ENCODE results near the gene KBTBD12. TPM values are rescaled to one million over a fixed set of nuclear protein-coding genes. Genes with fewer than 3 reads are reported as not detected.
"Not testable (repeated sequence)": the region's sequence is repeated elsewhere in the genome, so short reads cannot be mapped to it uniquely, and the experiment has no call there.

KBTBD12 gene
- total and polyA plus RNA-seq, 5 donors from 2014 or later: not detected

- H3K36me3 Mint-ChIP-seq; H3K27me3 Mint-ChIP-seq; H3K27me3 ChIP-seq (ENCODE audit: control insufficient read depth, insufficient read depth, low read length); H3K27ac Mint-ChIP-seq; H3K4me3 ChIP-seq (ENCODE audit: low read depth, low read length); H3K36me3 ChIP-seq (ENCODE audit: control insufficient read depth, insufficient read depth, low read length); H3K27ac ChIP-seq (ENCODE audit: insufficient read depth, low read length, poor library complexity, severe bottlenecking); H3K4me1 Mint-ChIP-seq; H3K4me1 ChIP-seq (ENCODE audit: control insufficient read depth, insufficient read depth, low read length, poor library complexity, severe bottlenecking); H3K4me3 Mint-ChIP-seq; ATAC-seq (ENCODE audit: low read depth in 2 of 2): not testable (repeated sequence)
- H3K9me3 ChIP-seq (ENCODE audit: control insufficient read depth in 2 of 2, low read length in 2 of 2): peaks cover 3 to 12% of the 10 kb centered on the region in 2 experiments
- H3K9me3 Mint-ChIP-seq: peaks cover 0 to 26% (median 4%) of the 10 kb centered on the region in 7 donors
- DNase-seq: peak in 1 of 3 donors; percentile 20
Observed at GRCh38 chr3:127890651-127891290, 24.3 kb upstream of the KBTBD12 start.

- H3K9me3 Mint-ChIP-seq: peaks cover 0 to 23% (median 4%) of the 10 kb centered on the region in 7 donors
- no peaks in the 10 kb centered on the region for H3K27me3 ChIP-seq (ENCODE audit: control insufficient read depth, insufficient read depth, low read length)
- H3K27ac ChIP-seq (ENCODE audit: insufficient read depth, low read length, poor library complexity, severe bottlenecking): no peak overlapping the region
- H3K9me3 ChIP-seq (ENCODE audit: control insufficient read depth in 2 of 2, low read length in 2 of 2): peaks cover 3 to 12% of the 10 kb centered on the region in 2 experiments
- no peak for DNase-seq
- no peaks in the 10 kb centered on the region for H3K4me1 Mint-ChIP-seq
- peaks cover 10% of the 10 kb centered on the region for H3K27me3 Mint-ChIP-seq
- H3K27ac Mint-ChIP-seq: no peak overlapping the region
- no peak for ATAC-seq (ENCODE audit: low read depth in 2 of 2)
- H3K4me3 ChIP-seq (ENCODE audit: low read depth, low read length): no peak overlapping the region
- no peaks in the 10 kb centered on the region for H3K36me3 Mint-ChIP-seq
- H3K36me3 ChIP-seq (ENCODE audit: control insufficient read depth, insufficient read depth, low read length): no peaks in the 10 kb centered on the region
- H3K4me1 ChIP-seq (ENCODE audit: control insufficient read depth, insufficient read depth, low read length, poor library complexity, severe bottlenecking): no peaks in the 10 kb centered on the region
- no peak overlapping the region for H3K4me3 Mint-ChIP-seq
Observed at GRCh38 chr3:127894481-127894880, 20.6 kb upstream of the KBTBD12 start.

- no peaks in the 10 kb centered on the region for H3K36me3 ChIP-seq (ENCODE audit: control insufficient read depth, insufficient read depth, low read length)
- no peak overlapping the region for H3K27ac ChIP-seq (ENCODE audit: insufficient read depth, low read length, poor library complexity, severe bottlenecking)
- Mint-ChIP-seq H3K9me3 (peaks cover 0 to 5% (median 0%) of the 10 kb centered on the region in 7 donors), H3K27me3 (peaks cover 14% of the 10 kb centered on the region), H3K36me3 (no peaks in the 10 kb centered on the region), H3K4me1 (no peaks in the 10 kb centered on the region), H3K4me3 (no peak overlapping the region), H3K27ac (no peak overlapping the region)
- H3K27me3 ChIP-seq (ENCODE audit: control insufficient read depth, insufficient read depth, low read length): peaks cover 3% of the 10 kb centered on the region
- no peaks in the 10 kb centered on the region for H3K4me1 ChIP-seq (ENCODE audit: control insufficient read depth, insufficient read depth, low read length, poor library complexity, severe bottlenecking)
- DNase-seq: no peak
- no peak overlapping the region for H3K4me3 ChIP-seq (ENCODE audit: low read depth, low read length)
- H3K9me3 ChIP-seq (ENCODE audit: control insufficient read depth in 2 of 2, low read length in 2 of 2): no peaks in the 10 kb centered on the region
- no peak for ATAC-seq (ENCODE audit: low read depth in 2 of 2)
Observed at GRCh38 chr3:127899200-127899599, 15.8 kb upstream of the KBTBD12 start.

GRCh38 chr3:127899766-127900165 is 15.3 kb upstream of the KBTBD12 start:
- no peak for ATAC-seq (ENCODE audit: low read depth in 2 of 2)
- peaks cover 15% of the 10 kb centered on the region for H3K27me3 Mint-ChIP-seq
- no peaks in the 10 kb centered on the region for H3K4me1 Mint-ChIP-seq

GRCh38 chr3:127900536-127900935 is 14.5 kb upstream of the KBTBD12 start:
- no peak overlapping the region for H3K4me3 ChIP-seq (ENCODE audit: low read depth, low read length)
- Mint-ChIP-seq H3K36me3 (no peaks in the 10 kb centered on the region), H3K9me3 (peaks cover 0 to 7% (median 0%) of the 10 kb centered on the region in 7 donors), H3K27me3 (peaks cover 22% of the 10 kb centered on the region), H3K4me3 (no peak overlapping the region), H3K4me1 (no peaks in the 10 kb centered on the region), H3K27ac (no peak overlapping the region)
- H3K27me3 ChIP-seq (ENCODE audit: control insufficient read depth, insufficient read depth, low read length): peaks cover 3% of the 10 kb centered on the region
- DNase-seq (no peak), ATAC-seq (ENCODE audit: low read depth in 2 of 2) (no peak)
- H3K9me3 ChIP-seq (ENCODE audit: control insufficient read depth in 2 of 2, low read length in 2 of 2): no peaks in the 10 kb centered on the region
- H3K4me1 ChIP-seq (ENCODE audit: control insufficient read depth, insufficient read depth, low read length, poor library complexity, severe bottlenecking): no peaks in the 10 kb centered on the region
- no peaks in the 10 kb centered on the region for H3K36me3 ChIP-seq (ENCODE audit: control insufficient read depth, insufficient read depth, low read length)
- no peak overlapping the region for H3K27ac ChIP-seq (ENCODE audit: insufficient read depth, low read length, poor library complexity, severe bottlenecking)

More at GRCh38 chr3:127899766-127900165, 15.3 kb upstream of the KBTBD12 start:
- no peaks in the 10 kb centered on the region for H3K9me3 ChIP-seq (ENCODE audit: control insufficient read depth in 2 of 2, low read length in 2 of 2)
- H3K4me1 ChIP-seq (ENCODE audit: control insufficient read depth, insufficient read depth, low read length, poor library complexity, severe bottlenecking): no peaks in the 10 kb centered on the region
- no peak for DNase-seq
- peaks cover 3% of the 10 kb centered on the region for H3K27me3 ChIP-seq (ENCODE audit: control insufficient read depth, insufficient read depth, low read length)
- H3K36me3 ChIP-seq (ENCODE audit: control insufficient read depth, insufficient read depth, low read length): no peaks in the 10 kb centered on the region
- Mint-ChIP-seq H3K27ac (no peak overlapping the region), H3K36me3 (no peaks in the 10 kb centered on the region), H3K9me3 (peaks cover 0 to 7% (median 0%) of the 10 kb centered on the region in 7 donors), H3K4me3 (no peak overlapping the region)
- no peak overlapping the region for H3K4me3 ChIP-seq (ENCODE audit: low read depth, low read length)
- no peak overlapping the region for H3K27ac ChIP-seq (ENCODE audit: insufficient read depth, low read length, poor library complexity, severe bottlenecking)

- Histone ChIP-seq H3K4me3 (ENCODE audit: low read depth, low read length) (no peak overlapping the region), H3K27me3 (ENCODE audit: control insufficient read depth, insufficient read depth, low read length) (peaks cover 3% of the 10 kb centered on the region), H3K9me3 (ENCODE audit: control insufficient read depth in 2 of 2, low read length in 2 of 2) (no peaks in the 10 kb centered on the region), H3K27ac (ENCODE audit: insufficient read depth, low read length, poor library complexity, severe bottlenecking) (no peak overlapping the region), H3K36me3 (ENCODE audit: control insufficient read depth, insufficient read depth, low read length) (no peaks in the 10 kb centered on the region), H3K4me1 (ENCODE audit: control insufficient read depth, insufficient read depth, low read length, poor library complexity, severe bottlenecking) (no peaks in the 10 kb centered on the region)
- Mint-ChIP-seq H3K9me3 (peaks cover 0 to 9% (median 2%) of the 10 kb centered on the region in 7 donors), H3K4me3 (no peak overlapping the region), H3K36me3 (no peaks in the 10 kb centered on the region), H3K27me3 (peaks cover 16% of the 10 kb centered on the region), H3K4me1 (no peaks in the 10 kb centered on the region), H3K27ac (no peak overlapping the region)
- ATAC-seq (ENCODE audit: low read depth in 2 of 2) (no peak), DNase-seq (no peak)
Observed at GRCh38 chr3:127902486-127902885, 12.5 kb upstream of the KBTBD12 start.

- Histone ChIP-seq H3K4me1 (ENCODE audit: control insufficient read depth, insufficient read depth, low read length, poor library complexity, severe bottlenecking) (no peaks in the 10 kb centered on the region), H3K9me3 (ENCODE audit: control insufficient read depth in 2 of 2, low read length in 2 of 2) (no peaks in the 10 kb centered on the region), H3K27ac (ENCODE audit: insufficient read depth, low read length, poor library complexity, severe bottlenecking) (no peak overlapping the region), H3K27me3 (ENCODE audit: control insufficient read depth, insufficient read depth, low read length) (peaks cover 4% of the 10 kb centered on the region), H3K36me3 (ENCODE audit: control insufficient read depth, insufficient read depth, low read length) (no peaks in the 10 kb centered on the region), H3K4me3 (ENCODE audit: low read depth, low read length) (no peak overlapping the region)
- Mint-ChIP-seq H3K4me1 (no peaks in the 10 kb centered on the region), H3K4me3 (no peak overlapping the region), H3K27ac (peak overlapping the region in 1 of 3 donors; percentile 21), H3K36me3 (no peaks in the 10 kb centered on the region), H3K27me3 (peaks cover 16% of the 10 kb centered on the region), H3K9me3 (peaks cover 0 to 9% (median 2%) of the 10 kb centered on the region in 7 donors)
- ATAC-seq (ENCODE audit: low read depth in 2 of 2) (no peak), DNase-seq (no peak)
Observed at GRCh38 chr3:127903611-127904375, 11.2 kb upstream of the KBTBD12 start.

All from CD4-positive, CD25-positive, alpha-beta regulatory T cell (primary cell).